ENCODE measurements around the gene IL23A. TPM values are rescaled to one million over a fixed set of nuclear protein-coding genes. Genes with fewer than 3 reads are reported as not detected.
"Not testable (repeated sequence)": the region's sequence is repeated elsewhere in the genome, so short reads cannot be mapped to it uniquely, and the experiment has no call there.

IL23A gene
- total RNA-seq, 6 donors from 2014 or later = 0.81 to 1.1 TPM; not detected in 4

- H3K9me3 ChIP-seq = no peaks in the 10 kb centered on the region
- no peak for TF ChIP-seq POLR2A (IDR thresholded peaks at IDR 0.05)
- no peak for TF ChIP-seq EP300 (IDR thresholded peaks at IDR 0.05)
- no peak for TF ChIP-seq POLR2AphosphoS5 (IDR thresholded peaks at IDR 0.05)
- TF ChIP-seq, protein P1, sequence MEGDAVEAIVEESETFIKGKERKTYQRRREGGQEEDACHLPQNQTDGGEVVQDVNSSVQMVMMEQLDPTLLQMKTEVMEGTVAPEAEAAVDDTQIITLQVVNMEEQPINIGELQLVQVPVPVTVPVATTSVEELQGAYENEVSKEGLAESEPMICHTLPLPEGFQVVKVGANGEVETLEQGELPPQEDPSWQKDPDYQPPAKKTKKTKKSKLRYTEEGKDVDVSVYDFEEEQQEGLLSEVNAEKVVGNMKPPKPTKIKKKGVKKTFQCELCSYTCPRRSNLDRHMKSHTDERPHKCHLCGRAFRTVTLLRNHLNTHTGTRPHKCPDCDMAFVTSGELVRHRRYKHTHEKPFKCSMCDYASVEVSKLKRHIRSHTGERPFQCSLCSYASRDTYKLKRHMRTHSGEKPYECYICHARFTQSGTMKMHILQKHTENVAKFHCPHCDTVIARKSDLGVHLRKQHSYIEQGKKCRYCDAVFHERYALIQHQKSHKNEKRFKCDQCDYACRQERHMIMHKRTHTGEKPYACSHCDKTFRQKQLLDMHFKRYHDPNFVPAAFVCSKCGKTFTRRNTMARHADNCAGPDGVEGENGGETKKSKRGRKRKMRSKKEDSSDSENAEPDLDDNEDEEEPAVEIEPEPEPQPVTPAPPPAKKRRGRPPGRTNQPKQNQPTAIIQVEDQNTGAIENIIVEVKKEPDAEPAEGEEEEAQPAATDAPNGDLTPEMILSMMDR (IDR thresholded peaks at IDR 0.05) = no peak
- no peaks in the 10 kb centered on the region for H3K27me3 ChIP-seq
- ATAC-seq (ENCODE audit: low FRiP score in 2 of 2) (no peak), DNase-seq (no peak)
- 72 to 88% methylated on average over 2 of the region's 2 CpGs for WGBS, 2 donors
- H3K4me1 ChIP-seq = peaks cover 4 to 8% (median 5%) of the 10 kb centered on the region in 4 donors
- H3K4me3 ChIP-seq = no peak overlapping the region
- H3K27ac ChIP-seq = no peak overlapping the region
- H3K36me3 ChIP-seq = peaks cover 21 to 70% (median 52%) of the 10 kb centered on the region in 4 donors
These were observed 17.7 kb upstream of the IL23A start for GRCh38 chr12:56321027-56321426.

DNA sequence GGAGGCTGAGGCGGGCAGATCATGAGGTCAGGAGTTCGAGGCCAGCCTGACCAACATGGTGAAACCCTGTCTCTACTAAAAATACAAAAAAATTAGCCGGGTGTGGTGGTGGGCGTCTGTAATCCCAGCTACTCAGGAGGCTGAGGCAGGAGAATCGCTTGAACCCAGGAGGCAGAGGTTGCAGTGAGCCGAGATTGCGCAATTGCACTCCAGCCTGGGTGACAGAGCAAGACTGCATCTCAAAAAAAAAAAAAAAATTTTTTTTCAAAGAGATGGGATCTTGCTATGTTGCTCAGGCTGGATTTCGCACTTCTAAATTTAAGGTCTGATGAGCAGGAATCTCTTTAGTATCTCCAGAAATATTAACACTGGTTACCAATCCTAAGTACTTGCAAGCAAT lies 17.1 kb upstream of the IL23A start:
- H3K4me1 ChIP-seq; H3K4me3 ChIP-seq; H3K27me3 ChIP-seq; DNase-seq; ATAC-seq (ENCODE audit: low FRiP score in 2 of 2); H3K9me3 ChIP-seq; H3K27ac ChIP-seq: not testable (repeated sequence)
- H3K36me3 ChIP-seq = peaks cover 21 to 76% (median 58%) of the 10 kb centered on the region in 4 donors
- WGBS, 2 donors = 89 to 91% methylated on average over 8 of the region's 8 CpGs

DNA sequence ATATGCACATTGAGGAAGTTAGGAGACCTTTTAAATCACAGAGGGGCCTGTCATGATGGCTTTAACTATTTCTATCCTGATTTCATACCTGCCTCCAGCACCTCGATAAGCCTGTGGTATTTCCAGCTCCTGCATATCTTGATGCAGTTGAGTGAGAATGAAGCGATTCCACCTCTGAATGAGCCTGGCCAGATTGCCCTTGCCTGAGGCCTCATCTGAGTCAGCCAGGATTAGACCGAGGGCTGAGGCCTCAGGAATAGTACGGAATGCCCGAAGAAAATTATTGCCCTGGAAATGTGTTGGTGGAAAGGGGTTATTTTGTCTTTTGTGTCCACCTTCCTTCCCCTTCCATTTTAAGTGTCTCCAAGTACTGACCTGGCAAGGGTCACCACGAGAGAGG lies 14.5 kb upstream of the IL23A start:
- peaks cover 24 to 81% (median 73%) of the 10 kb centered on the region in 4 donors for H3K36me3 ChIP-seq
- no peak for ATAC-seq (ENCODE audit: low FRiP score in 2 of 2)
- WGBS, 2 donors = 96 to 98% methylated on average over 6 of the region's 6 CpGs
- no peaks in the 10 kb centered on the region for H3K4me1 ChIP-seq
- TF ChIP-seq POLR2AphosphoS5 (IDR thresholded peaks at IDR 0.05) (no peak), EP300 (IDR thresholded peaks at IDR 0.05) (no peak), POLR2A (IDR thresholded peaks at IDR 0.05) (no peak)
- TF ChIP-seq, protein P1 (IDR thresholded peaks at IDR 0.05) = no peak
- DNase-seq = no peak
- H3K9me3 ChIP-seq = no peaks in the 10 kb centered on the region
- no peak overlapping the region for H3K4me3 ChIP-seq
- no peak overlapping the region for H3K27ac ChIP-seq
- H3K27me3 ChIP-seq = no peaks in the 10 kb centered on the region

GRCh38 chr12:56326126-56326525 lies 12.6 kb upstream of the IL23A start:
- Histone ChIP-seq H3K4me3 (no peak overlapping the region), H3K27me3 (no peaks in the 10 kb centered on the region), H3K36me3 (peaks cover 24 to 69% (median 63%) of the 10 kb centered on the region in 4 donors), H3K9me3 (no peaks in the 10 kb centered on the region), H3K27ac (no peak overlapping the region), H3K4me1 (no peaks in the 10 kb centered on the region)
- WGBS, 2 donors = 91 to 95% methylated on average over 8 of the region's 8 CpGs
- DNase-seq = no peak
- TF ChIP-seq POLR2A (IDR thresholded peaks at IDR 0.05) (no peak), POLR2AphosphoS5 (IDR thresholded peaks at IDR 0.05) (no peak), EP300 (IDR thresholded peaks at IDR 0.05) (no peak)
- TF ChIP-seq, protein P1 (IDR thresholded peaks at IDR 0.05) = no peak
- no peak for ATAC-seq (ENCODE audit: low FRiP score in 2 of 2)

DNA sequence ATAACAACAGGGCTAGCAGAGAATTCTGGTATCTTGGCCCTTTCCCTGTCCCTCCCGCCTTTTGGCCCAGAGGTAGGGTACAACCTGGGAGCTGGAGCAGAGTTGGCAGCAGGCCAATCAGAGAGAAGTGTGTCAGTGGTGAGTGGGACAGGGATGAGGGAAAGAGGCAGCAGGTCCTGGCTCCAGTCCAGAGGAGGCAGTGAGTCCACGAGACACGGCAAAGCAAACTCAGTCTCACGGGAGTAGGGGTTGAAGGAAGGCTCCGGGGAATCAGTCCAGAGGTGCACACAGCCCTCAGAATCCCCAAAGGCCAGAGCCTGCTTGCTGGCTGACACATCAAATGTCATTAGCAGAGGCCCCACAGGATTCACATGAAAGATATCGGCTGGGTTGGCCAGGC lies 12.2 kb upstream of the IL23A start:
- WGBS, 2 donors = 89 to 91% methylated on average over 6 of the region's 6 CpGs
- DNase-seq = no peak
- no peak for ATAC-seq (ENCODE audit: low FRiP score in 2 of 2)
- H3K27me3 ChIP-seq = no peaks in the 10 kb centered on the region
- H3K36me3 ChIP-seq = peaks cover 24 to 69% (median 63%) of the 10 kb centered on the region in 4 donors
- no peak overlapping the region for H3K4me3 ChIP-seq
- H3K9me3 ChIP-seq = no peaks in the 10 kb centered on the region
- TF ChIP-seq EP300 (IDR thresholded peaks at IDR 0.05) = no peak
- no peaks in the 10 kb centered on the region for H3K4me1 ChIP-seq
- no peak overlapping the region for H3K27ac ChIP-seq

DNA sequence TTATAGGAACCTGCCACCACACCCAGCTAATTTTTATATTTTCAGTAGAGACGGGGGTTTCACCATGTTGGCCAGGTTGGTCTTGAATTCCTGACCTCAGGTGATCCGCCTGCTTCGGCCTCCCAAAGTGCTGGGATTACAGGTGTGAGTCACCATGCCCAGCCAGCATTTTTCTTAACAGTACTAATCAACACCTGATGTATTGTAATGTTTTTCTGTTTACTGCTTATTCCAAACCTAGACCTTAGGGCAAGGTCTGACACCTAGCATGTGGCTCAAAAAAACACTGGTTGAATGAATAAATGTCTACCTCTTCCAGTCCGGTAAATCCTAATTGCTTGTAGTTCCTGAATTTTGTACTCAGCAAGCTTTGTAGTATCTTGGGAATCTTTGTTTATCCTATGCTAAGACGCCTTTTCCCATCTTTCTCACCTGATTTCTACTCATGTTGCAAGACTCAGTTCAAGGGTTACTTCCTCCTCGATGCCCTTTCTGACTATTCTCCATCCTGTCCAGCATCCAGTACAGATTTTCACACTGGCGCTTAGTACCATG lies 7.7 kb upstream of the IL23A start:
- TF ChIP-seq POLR2A (IDR thresholded peaks at IDR 0.05) (no peak), POLR2AphosphoS5 (IDR thresholded peaks at IDR 0.05) (no peak), EP300 (IDR thresholded peaks at IDR 0.05) (no peak)
- TF ChIP-seq, protein P1 (IDR thresholded peaks at IDR 0.05) = no peak
- peaks cover 6 to 15% (median 11%) of the 10 kb centered on the region in 4 donors for H3K4me1 ChIP-seq
- no peak overlapping the region for H3K4me3 ChIP-seq
- no peaks in the 10 kb centered on the region for H3K9me3 ChIP-seq
- peaks cover 7 to 25% (median 23%) of the 10 kb centered on the region in 4 donors for H3K36me3 ChIP-seq
- no peaks in the 10 kb centered on the region for H3K27me3 ChIP-seq
- no peak overlapping the region for H3K27ac ChIP-seq
- WGBS, 2 donors = 91 to 96% methylated on average over 7 of the region's 7 CpGs
- no peak for ATAC-seq (ENCODE audit: low FRiP score in 2 of 2)
- no peak for DNase-seq
